ENCODE data around the gene ERCC6L2.
A peak's percentile ranks its signal among the peaks of the same experiment; 100 is the strongest.

ERCC6L2 gene

GRCh38 chr9:95935861-95936578 lies 60.5 kb downstream of the ERCC6L2 start (continued):
- no peak for TF ChIP-seq ZSCAN4 (tag by site-specific recombination; IDR thresholded peaks at IDR 0.05)

DNA sequence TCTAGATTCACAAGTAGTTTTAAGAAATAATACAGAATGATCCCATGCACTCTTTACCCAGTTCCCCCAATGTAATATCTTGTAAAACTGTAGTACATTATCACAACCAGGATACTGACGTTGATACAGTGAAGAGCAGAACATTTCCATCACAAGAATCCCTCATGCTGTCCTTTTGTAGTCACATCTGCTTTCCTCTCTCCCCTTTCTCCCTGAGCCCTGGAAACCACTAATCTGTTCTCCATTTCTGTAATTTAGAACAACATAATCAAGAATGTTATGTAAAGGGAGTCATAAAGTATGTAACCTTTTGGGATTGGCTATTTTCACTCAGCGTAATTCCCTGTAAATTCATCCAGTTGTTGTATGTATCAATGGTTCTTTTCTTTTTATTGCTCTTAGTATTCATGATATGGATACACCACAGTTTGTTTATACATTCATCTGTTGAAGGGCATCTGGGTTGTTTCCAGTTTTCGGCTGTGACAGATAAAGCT lies 61.1 kb downstream of the ERCC6L2 start:
- no peaks in the 10 kb centered on the region for H3K9me3 ChIP-seq (ENCODE audit: control insufficient read depth, insufficient read depth, low read depth, low read length)
- POLR2A ChIA-PET = no interaction called here
- no peak overlapping the region for H3K4me3 ChIP-seq (ENCODE audit: low read depth, low read length)
- CTCF ChIA-PET = no interaction called here
- H3K36me3 ChIP-seq (ENCODE audit: control insufficient read depth in 2 of 2, insufficient read depth in 1 of 2, low read length in 2 of 2) = peaks cover 26 to 71% of the 10 kb centered on the region in 2 experiments
- H3K4me1 ChIP-seq (ENCODE audit: control insufficient read depth, insufficient read depth, low read length) = no peaks in the 10 kb centered on the region
- TF ChIP-seq ZNF529 (tag by site-specific recombination; IDR thresholded peaks at IDR 0.05; ENCODE audit: insufficient replicate concordance) = peak; percentile 94
- no peak for TF ChIP-seq ZNF548 (tag by site-specific recombination; IDR thresholded peaks at IDR 0.05)
- no peak overlapping the region for H3K27ac ChIP-seq (ENCODE audit: extremely low read depth, low read depth, low read length)

- POLR2A ChIA-PET = no interaction called here
- TF ChIP-seq WT1 (tag by site-specific recombination; IDR thresholded peaks at IDR 0.05) (no peak), ZNF837 (tag by site-specific recombination; IDR thresholded peaks at IDR 0.05) (no peak), KLF9 (tag by site-specific recombination; IDR thresholded peaks at IDR 0.05; ENCODE audit: low read depth) (no peak), ZSCAN16 (tag by site-specific recombination; IDR thresholded peaks at IDR 0.05) (no peak), REPIN1 (tag by site-specific recombination; IDR thresholded peaks at IDR 0.05; ENCODE audit: low read depth) (no peak), ZNF335 (tag by site-specific recombination; conservative IDR thresholded peaks at IDR 0.05) (no peak), SP2 (tag by site-specific recombination; IDR thresholded peaks at IDR 0.05) (no peak), ZBTB21 (tag by site-specific recombination; IDR thresholded peaks at IDR 0.05) (no peak), ZNF48 (tag by site-specific recombination; IDR thresholded peaks at IDR 0.05) (no peak), ZNF449 (tag by site-specific recombination; IDR thresholded peaks at IDR 0.05) (no peak), ZNF274 (IDR thresholded peaks at IDR 0.05; ENCODE audit: low read length) (no peak), ZNF274 (tag by site-specific recombination; IDR thresholded peaks at IDR 0.05; ENCODE audit: borderline replicate concordance) (no peak), ZBTB8A (tag by site-specific recombination; IDR thresholded peaks at IDR 0.05) (no peak), EGR2 (tag by site-specific recombination; IDR thresholded peaks at IDR 0.05; ENCODE audit: low read depth) (no peak), ZNF473 (tag by site-specific recombination; IDR thresholded peaks at IDR 0.05) (no peak), YY1 (tag by site-specific recombination; IDR thresholded peaks at IDR 0.05) (no peak), ZNF585B (tag by site-specific recombination; IDR thresholded peaks at IDR 0.05) (no peak), ZNF544 (tag by site-specific recombination; IDR thresholded peaks at IDR 0.05) (no peak), YY2 (tag by site-specific recombination; IDR thresholded peaks at IDR 0.05) (no peak)
- TF ChIP-seq, protein P1, sequence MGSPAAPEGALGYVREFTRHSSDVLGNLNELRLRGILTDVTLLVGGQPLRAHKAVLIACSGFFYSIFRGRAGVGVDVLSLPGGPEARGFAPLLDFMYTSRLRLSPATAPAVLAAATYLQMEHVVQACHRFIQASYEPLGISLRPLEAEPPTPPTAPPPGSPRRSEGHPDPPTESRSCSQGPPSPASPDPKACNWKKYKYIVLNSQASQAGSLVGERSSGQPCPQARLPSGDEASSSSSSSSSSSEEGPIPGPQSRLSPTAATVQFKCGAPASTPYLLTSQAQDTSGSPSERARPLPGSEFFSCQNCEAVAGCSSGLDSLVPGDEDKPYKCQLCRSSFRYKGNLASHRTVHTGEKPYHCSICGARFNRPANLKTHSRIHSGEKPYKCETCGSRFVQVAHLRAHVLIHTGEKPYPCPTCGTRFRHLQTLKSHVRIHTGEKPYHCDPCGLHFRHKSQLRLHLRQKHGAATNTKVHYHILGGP (tag by site-specific recombination; IDR thresholded peaks at IDR 0.05) = no peak
- TF ChIP-seq, protein P2, sequence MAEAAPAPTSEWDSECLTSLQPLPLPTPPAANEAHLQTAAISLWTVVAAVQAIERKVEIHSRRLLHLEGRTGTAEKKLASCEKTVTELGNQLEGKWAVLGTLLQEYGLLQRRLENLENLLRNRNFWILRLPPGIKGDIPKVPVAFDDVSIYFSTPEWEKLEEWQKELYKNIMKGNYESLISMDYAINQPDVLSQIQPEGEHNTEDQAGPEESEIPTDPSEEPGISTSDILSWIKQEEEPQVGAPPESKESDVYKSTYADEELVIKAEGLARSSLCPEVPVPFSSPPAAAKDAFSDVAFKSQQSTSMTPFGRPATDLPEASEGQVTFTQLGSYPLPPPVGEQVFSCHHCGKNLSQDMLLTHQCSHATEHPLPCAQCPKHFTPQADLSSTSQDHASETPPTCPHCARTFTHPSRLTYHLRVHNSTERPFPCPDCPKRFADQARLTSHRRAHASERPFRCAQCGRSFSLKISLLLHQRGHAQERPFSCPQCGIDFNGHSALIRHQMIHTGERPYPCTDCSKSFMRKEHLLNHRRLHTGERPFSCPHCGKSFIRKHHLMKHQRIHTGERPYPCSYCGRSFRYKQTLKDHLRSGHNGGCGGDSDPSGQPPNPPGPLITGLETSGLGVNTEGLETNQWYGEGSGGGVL (tag by site-specific recombination; IDR thresholded peaks at IDR 0.05) = no peak
- CTCF ChIA-PET = interaction anchor here (0.7 to 1.1 kb wide), 2 partner anchors 70 to 154 kb away, joined by 3 read pairs; no protein-coding TSS in a partner anchor
- Histone ChIP-seq H3K4me3 (ENCODE audit: low read depth, low read length) (no peak overlapping the region), H3K27ac (ENCODE audit: extremely low read depth, low read depth, low read length) (no peak overlapping the region), H3K4me1 (ENCODE audit: control insufficient read depth, insufficient read depth, low read length) (no peaks in the 10 kb centered on the region), H3K36me3 (ENCODE audit: control insufficient read depth in 2 of 2, insufficient read depth in 1 of 2, low read length in 2 of 2) (peaks cover 28 to 71% of the 10 kb centered on the region in 2 experiments), H3K9me3 (ENCODE audit: control insufficient read depth, insufficient read depth, low read depth, low read length) (no peaks in the 10 kb centered on the region)
These were observed 61.6 kb downstream of the ERCC6L2 start for GRCh38 chr9:95937131-95937530.

Data from HEK293 (cell line).